Measurements from ENCODE around the gene GPER1.
"Not testable (repeated sequence)": the region's sequence is repeated elsewhere in the genome, so short reads cannot be mapped to it uniquely, and the experiment has no call there.

GPER1 gene

GRCh38 chr7:1101563-1102431, 13.9 kb downstream of the GPER1 start:
- in situ Hi-C loops (cut with MboI; ENCODE audit: low sequenced_read_pairs): no loop called here

DNA sequence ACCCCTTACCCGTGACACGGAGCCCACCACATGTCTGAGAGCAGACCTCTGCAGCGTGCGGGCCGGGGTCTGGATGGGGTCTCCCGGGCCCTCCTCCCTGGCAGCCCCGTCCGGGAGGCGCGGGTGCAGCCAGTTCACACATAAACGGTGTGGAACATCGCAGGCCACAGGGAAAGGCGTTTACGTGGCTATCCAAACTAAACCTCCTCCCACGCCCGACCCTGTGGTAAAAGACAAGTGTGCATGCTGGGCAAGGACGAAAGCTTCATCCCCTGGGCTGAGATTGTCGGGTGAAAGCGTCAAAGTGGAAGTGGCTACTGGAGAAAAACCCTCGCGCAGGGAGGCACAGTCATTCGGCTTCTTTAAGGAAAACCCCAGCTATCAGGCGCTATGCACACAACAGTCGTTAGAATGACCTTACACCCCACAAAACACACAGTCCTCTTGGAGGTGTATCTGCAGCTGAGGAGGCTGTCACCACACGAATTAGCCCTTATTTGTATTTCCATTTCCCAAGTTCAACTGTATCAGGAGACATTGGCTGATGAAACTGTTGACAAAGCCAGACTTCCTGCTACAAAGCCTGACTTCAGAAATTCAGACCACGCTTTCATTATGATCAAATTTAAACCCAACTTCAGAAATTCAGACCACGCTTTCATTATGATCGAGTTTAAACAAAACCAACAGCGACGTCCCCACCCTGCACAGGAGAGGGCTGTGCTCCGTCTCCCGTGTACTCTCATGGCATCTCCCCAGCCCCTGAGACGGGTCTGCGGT, 15.3 kb downstream of the GPER1 start:
- in situ Hi-C loops (cut with MboI; ENCODE audit: low sequenced_read_pairs): no loop called here

- in situ Hi-C loops (cut with MboI; ENCODE audit: low sequenced_read_pairs): no loop called here
These were observed 16.0 kb downstream of the GPER1 start for GRCh38 chr7:1103789-1104515.

DNA sequence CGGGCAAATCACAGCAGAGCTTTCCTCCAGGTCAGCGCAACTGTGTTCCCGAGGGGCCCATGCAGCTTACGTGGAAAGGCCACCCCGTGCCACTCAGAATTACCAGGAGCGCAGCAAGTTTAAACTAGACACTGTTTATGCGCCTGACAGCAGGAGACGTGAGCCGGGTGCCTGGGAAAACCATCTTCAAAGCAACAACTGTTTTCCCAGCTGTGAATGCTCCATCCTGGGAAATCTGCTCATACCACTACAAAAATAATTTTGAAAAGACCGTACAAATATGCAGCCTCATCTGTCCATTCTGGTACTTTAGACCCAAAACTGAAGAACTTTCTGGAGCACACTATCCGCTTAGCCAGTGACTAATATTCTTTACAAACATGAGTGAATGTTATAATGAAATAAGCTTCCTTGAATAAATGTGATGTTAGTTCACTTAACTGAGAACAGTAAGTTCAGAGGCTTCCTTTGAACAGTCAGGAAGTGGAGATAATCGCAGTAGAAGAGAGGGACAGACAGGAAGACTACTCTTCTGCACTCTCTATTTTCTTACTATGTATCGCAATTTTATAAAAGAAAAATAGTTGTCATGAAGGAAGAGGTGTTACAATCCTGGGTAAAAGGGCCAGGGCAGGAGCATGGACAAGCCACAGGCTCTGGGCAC, 16.7 kb downstream of the GPER1 start:
- in situ Hi-C loops (cut with MboI; ENCODE audit: low sequenced_read_pairs): no loop called here

GRCh38 chr7:1105189-1105588, 17.3 kb downstream of the GPER1 start:
- in situ Hi-C loops (cut with MboI; ENCODE audit: low sequenced_read_pairs): no loop called here

DNA sequence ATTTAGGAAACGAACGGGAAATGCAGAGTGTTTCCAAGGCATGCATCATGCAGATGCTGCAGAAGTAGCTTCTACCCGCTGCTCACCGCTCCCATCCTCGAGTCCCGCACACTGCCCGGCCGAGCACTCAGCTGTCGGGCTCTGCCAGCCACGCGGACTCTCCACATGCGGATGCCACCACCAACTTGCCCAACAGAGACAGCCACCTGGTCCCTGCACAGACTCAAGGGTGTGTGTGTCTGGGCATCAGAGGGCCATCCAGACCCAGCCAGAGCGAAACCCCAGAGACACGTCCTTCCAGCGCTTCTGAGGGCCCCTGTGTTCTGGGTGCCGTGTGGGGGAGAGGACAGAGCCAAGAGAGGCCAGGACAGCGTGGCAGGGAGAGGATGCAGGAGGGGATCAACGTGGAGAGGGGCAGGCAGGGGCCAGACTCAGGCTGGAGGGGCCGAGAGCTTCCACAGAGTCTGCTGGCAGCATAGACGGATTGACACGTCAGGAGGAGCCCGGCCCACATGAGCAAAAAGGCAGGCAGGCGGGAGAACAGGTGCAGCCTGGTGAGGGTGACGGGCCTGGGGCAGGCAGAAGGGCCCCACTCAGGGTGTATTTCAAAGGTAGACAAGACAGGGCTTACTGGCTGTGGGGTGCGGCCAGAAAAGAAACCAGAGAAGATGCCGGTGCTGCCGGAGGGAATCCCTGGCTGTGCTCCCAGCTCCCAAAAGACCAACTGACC, 18.3 kb downstream of the GPER1 start:
- in situ Hi-C loops (cut with MboI; ENCODE audit: low sequenced_read_pairs): no loop called here

- in situ Hi-C loops (cut with MboI; ENCODE audit: low sequenced_read_pairs): no loop called here
These were observed 19.0 kb downstream of the GPER1 start for GRCh38 chr7:1106793-1107421.

GRCh38 chr7:1108264-1108920, 20.5 kb downstream of the GPER1 start:
- in situ Hi-C loops (cut with MboI; ENCODE audit: low sequenced_read_pairs): no loop called here

GRCh38 chr7:1109581-1110310, 21.8 kb downstream of the GPER1 start:
- in situ Hi-C loops (cut with MboI; ENCODE audit: low sequenced_read_pairs): no loop called here

GRCh38 chr7:1110358-1110757, 22.4 kb downstream of the GPER1 start:
- in situ Hi-C loops (cut with MboI; ENCODE audit: low sequenced_read_pairs): no loop called here

DNA sequence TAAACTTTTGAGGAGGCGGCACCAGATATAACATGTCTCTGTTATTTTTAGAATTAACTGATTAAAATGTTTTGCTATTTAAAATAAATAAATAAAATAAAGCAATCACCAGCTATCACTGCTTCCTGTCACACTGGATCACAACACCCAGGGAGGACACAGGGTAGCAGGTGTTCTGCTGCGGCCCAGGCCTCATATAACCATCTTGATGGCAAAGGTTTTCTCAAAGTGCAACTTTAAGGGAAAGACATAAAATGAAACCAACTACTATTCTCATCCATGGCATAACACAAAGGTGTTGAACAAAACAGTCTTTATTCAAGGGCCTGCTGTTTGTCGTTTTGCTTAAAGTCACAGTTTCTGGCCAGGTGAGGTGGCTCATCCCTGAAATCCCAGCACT, 23.2 kb downstream of the GPER1 start:
- in situ Hi-C loops (cut with MboI; ENCODE audit: low sequenced_read_pairs): no loop called here

DNA sequence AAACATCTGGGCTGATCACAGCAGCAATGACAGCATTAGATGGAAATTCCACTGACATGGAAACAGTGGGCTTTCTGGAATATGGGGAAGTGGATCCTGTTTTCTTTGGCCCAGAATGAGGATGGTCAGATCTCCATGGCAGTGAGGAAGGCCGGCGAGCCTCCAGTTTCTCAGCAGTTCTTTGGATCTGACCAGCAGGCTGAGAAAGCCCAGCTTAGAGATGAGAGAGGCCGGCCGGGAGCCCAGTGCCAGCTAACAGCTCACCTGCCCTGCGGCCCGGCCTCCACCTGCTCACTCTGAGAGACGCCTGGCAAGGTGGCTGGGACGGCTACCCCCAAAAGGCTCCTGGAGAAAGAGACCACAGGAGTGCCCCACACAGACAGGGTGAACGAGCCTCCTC, 24.2 kb downstream of the GPER1 start:
- in situ Hi-C loops (cut with MboI; ENCODE audit: low sequenced_read_pairs): no loop called here

DNA sequence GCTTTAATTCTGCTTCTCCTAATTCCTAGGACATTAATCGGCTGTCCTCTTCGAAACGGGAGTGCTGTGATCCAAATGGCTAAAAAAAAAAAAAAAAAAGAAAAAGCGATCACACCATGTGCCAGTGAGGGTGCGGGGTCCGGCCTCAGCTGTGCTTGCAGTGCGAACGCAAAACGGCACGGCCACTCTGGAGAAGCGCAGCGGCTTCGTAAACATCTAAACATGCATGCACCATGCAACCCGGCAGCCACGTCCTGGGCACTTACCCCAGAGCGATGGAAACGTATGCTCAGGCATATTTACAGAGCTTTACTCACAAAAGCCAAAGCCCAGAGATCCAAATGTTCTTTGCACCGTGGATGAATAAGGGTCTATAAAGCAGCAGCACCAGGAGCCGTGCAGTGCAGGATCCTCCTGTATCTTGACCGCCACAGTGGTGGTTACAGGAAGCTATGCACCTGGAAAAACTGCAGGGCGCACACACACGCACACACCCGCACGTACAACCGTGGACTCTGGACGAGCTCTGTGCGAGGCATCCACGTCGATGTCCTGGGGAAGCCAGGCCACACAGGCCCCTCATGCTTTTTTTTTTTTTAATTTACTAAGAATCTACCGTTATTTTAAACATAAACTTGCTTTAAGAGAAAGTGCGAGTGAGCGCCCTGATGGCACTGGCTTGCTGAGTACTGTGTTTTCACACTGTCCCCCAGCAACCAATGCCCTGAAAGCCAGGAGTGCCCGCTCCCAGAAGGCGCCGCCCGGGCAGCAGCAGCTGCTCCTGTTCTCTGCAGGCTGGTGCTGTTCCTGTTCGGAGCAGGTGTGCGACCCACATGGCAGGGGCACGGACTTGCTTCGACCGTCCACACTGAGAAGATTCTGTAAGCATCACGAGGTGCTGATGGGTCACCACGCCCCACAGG, 25.0 kb downstream of the GPER1 start:
- in situ Hi-C loops (cut with MboI; ENCODE audit: low sequenced_read_pairs): no loop called here

GRCh38 chr7:1113548-1113885, 25.6 kb downstream of the GPER1 start:
- in situ Hi-C loops (cut with MboI; ENCODE audit: low sequenced_read_pairs): no loop called here

- in situ Hi-C loops (cut with MboI; ENCODE audit: low sequenced_read_pairs): no loop called here
These were observed 26.2 kb downstream of the GPER1 start for GRCh38 chr7:1114088-1114487.

GRCh38 chr7:1114505-1114904, 26.6 kb downstream of the GPER1 start:
- in situ Hi-C loops (cut with MboI; ENCODE audit: low sequenced_read_pairs): no loop called here

- in situ Hi-C loops (cut with MboI; ENCODE audit: low sequenced_read_pairs): not testable (repeated sequence)
These were observed 27.5 kb downstream of the GPER1 start for GRCh38 chr7:1115171-1116045.
